RWPE2 (cell line): Measurements from ENCODE around the gene TEFM.

Experiments used
- ATAC-seq: fragments of 200-7000 bp; cut with Tn5 transposase; 3 replicates; pipeline ENCODE4 v1.9.1; 2021; ENCODE audit warnings: low read depth
- DNase-seq: peaks from one replicate; pipeline ENCODE4 v3.0.0-alpha.2; 2020; ENCODE audit warnings: low spot score
- H3K27ac ChIP-seq: fragments of 450-650 bp; 2 replicates; pipeline ENCODE4 v1.5.1; 2017; ENCODE audit warnings: mild to moderate bottlenecking; ENCODE audit not compliant: poor library complexity, severe bottlenecking
- H3K27me3 ChIP-seq: fragments of 250-450 bp; sonication (Bioruptor Pico); 2 replicates; pipeline ENCODE4 v1.5.1; 2021; ENCODE audit warnings: mild to moderate bottlenecking, moderate library complexity; ENCODE audit not compliant: insufficient read depth, poor library complexity, severe bottlenecking
- H3K36me3 ChIP-seq: fragments of 250-450 bp; sonication (Bioruptor Pico); 2 replicates; pipeline ENCODE4 v1.5.1; 2020; ENCODE audit warnings: low read depth, mild to moderate bottlenecking, moderate library complexity
- H3K4me1 ChIP-seq: fragments of 250-450 bp; sonication (Bioruptor Pico); 2 replicates; pipeline ENCODE4 v1.5.1; 2021; ENCODE audit warnings: mild to moderate bottlenecking, moderate library complexity; ENCODE audit not compliant: insufficient read depth, poor library complexity, severe bottlenecking
- H3K4me3 ChIP-seq: fragments of 250-450 bp; sonication (Bioruptor Pico); 2 replicates; pipeline ENCODE4 v1.5.1; 2021; ENCODE audit warnings: mild to moderate bottlenecking, moderate library complexity; ENCODE audit not compliant: severe bottlenecking
- H3K9me3 ChIP-seq: fragments of 250-450 bp; sonication (Bioruptor Pico); 2 replicates; pipeline ENCODE4 v1.5.1; 2021; ENCODE audit warnings: mild to moderate bottlenecking, moderate library complexity; ENCODE audit not compliant: severe bottlenecking
- TF ChIP-seq, protein P1 (sequence below): fragments of 450-650 bp; IDR thresholded peaks from one replicate; pipeline ENCODE4 v1.5.1; 2017; ENCODE audit warnings: mild to moderate bottlenecking, moderate library complexity; ENCODE audit not compliant: poor library complexity, severe bottlenecking

TEFM gene

DNA sequence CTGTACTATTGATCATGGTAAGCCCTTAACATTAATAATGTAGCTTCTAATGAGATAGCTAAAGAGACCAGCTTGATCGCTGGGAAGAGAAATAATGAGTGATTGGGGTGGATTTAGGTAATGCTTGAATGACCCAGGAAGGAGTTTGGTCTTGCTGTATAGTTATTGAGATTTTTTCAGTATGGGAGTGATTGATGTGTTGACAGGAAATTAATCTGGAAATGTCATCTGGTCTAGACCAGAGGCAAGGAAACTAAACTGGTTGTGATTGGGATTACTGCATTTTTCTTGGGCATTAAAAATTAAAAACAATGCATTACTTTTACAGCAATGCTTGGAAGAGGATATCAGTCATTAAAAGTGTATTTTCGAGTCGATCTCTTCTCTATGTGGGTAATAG, 11.8 kb downstream of the TEFM start:
- no peak for ATAC-seq
- Histone ChIP-seq H3K36me3 (peaks cover 69% of the 10 kb centered on the region), H3K4me3 (no peak overlapping the region)

DNA sequence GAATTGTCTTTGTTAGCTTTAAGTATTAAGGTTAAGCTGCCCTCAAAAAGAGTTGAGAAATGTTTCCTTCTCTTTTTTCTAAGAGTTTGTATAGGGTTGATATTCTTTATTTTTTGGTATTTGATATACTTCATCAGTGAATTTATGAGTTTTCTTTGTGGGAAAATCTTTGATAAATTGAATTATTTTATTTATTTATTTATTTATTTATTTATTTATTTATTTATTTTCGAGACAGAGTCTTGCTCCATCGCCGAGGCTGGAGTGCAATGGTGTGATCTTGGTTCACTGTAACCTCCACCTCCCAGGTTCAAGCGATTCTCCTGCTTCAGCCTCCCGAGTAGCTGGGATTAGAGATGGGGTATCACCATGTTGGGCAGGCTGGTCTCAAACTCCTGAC, 19.9 kb downstream of the TEFM start:
- Histone ChIP-seq H3K27ac (no peak overlapping the region), H3K4me1 (no peaks in the 10 kb centered on the region), H3K4me3 (no peak overlapping the region), H3K9me3 (no peaks in the 10 kb centered on the region), H3K36me3 (peaks cover 62% of the 10 kb centered on the region), H3K27me3 (no peaks in the 10 kb centered on the region)
- ATAC-seq (no peak), DNase-seq (no peak)
- TF ChIP-seq, protein P1, sequence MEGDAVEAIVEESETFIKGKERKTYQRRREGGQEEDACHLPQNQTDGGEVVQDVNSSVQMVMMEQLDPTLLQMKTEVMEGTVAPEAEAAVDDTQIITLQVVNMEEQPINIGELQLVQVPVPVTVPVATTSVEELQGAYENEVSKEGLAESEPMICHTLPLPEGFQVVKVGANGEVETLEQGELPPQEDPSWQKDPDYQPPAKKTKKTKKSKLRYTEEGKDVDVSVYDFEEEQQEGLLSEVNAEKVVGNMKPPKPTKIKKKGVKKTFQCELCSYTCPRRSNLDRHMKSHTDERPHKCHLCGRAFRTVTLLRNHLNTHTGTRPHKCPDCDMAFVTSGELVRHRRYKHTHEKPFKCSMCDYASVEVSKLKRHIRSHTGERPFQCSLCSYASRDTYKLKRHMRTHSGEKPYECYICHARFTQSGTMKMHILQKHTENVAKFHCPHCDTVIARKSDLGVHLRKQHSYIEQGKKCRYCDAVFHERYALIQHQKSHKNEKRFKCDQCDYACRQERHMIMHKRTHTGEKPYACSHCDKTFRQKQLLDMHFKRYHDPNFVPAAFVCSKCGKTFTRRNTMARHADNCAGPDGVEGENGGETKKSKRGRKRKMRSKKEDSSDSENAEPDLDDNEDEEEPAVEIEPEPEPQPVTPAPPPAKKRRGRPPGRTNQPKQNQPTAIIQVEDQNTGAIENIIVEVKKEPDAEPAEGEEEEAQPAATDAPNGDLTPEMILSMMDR, result no peak

More for the DNA sequence above, 11.8 kb downstream of the TEFM start:
- Histone ChIP-seq H3K9me3 (no peaks in the 10 kb centered on the region), H3K4me1 (no peaks in the 10 kb centered on the region), H3K27ac (no peak overlapping the region), H3K27me3 (no peaks in the 10 kb centered on the region)
- TF ChIP-seq, protein P1, result no peak
- DNase-seq, result no peak

DNA sequence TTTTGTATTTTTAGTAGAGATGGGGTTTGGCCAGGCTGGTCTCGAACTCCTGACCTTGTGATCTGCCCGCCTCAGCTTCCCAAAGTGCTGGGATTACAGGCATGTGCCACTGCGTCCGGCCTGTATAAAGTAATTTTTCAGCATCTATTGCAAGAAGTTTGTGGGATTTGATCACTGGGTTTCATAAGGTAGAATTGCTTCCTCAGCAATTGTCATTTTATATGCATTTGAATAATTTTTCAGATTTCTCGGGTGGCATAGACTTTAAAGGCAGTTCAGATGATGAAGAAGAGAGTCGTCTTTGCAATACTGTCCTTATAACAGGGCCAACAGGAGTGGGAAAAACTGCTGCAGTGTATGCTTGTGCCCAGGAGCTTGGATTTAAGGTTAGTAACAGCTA, 37.0 kb downstream of the TEFM start:
- DNase-seq (no peak), ATAC-seq (no peak)
- Histone ChIP-seq H3K4me1 (no peaks in the 10 kb centered on the region), H3K9me3 (no peaks in the 10 kb centered on the region), H3K27me3 (no peaks in the 10 kb centered on the region), H3K27ac (no peak overlapping the region), H3K4me3 (no peak overlapping the region), H3K36me3 (peaks cover 75% of the 10 kb centered on the region)
- TF ChIP-seq, protein P1, result no peak

DNA sequence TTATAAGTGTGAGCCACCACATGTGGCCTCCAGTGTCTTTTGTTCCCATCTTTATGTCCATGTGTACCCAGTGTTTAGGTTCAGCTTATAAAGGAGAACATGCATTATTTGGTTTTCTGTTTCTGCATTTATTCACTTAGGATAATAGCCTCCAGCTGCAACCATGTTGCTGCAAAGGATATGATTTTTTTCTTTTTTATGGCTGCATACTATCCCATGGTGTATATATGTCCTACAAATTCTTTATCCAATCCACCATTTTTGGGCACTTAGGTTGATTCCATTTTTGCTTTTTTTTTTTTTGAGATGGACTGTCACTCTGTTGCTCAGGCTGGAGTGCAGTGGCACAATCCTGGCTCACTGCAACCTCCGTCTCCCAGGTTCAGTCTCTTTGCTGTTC, 41.4 kb downstream of the TEFM start:
- Histone ChIP-seq H3K9me3 (no peaks in the 10 kb centered on the region), H3K27ac (no peak overlapping the region), H3K36me3 (peaks cover 72% of the 10 kb centered on the region), H3K4me3 (no peak overlapping the region), H3K27me3 (no peaks in the 10 kb centered on the region), H3K4me1 (no peaks in the 10 kb centered on the region)
- TF ChIP-seq, protein P1, result no peak
- DNase-seq (no peak), ATAC-seq (no peak)

DNA sequence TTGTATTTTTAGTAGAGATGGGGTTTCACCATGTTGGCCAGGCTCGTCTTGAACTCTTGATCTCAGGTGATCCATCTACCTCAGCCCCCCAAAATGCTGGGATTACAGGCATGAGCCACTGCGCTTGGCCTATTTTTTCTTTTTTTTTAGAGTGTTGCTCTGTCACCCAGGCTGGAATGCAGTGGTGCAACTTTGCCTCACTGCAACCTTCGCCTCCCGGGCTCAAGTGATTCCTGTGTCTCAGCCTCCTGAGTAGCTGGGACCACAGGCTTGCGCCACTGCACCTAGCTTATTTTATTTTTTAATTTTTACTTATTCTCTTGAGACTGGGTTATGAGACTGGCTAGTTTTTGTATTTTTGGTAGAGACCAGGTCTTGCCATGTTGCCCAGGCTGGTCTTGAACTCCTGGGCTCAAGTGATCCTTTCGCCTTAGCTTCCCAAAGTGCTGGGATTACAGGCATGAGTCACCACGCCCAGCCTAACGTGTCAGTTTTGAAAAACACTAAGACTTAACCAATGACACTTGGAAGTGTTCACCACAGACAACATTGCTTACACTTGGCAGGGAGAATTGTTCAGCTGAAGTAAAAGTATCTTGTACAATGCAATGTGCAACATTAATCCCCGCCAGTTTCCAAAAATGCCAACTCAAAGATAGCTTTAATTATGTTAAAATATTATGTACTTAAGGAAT, 47.3 kb downstream of the TEFM start:
- no peak overlapping the region for H3K4me3 ChIP-seq
- no peak for DNase-seq
- H3K9me3 ChIP-seq, result no peaks in the 10 kb centered on the region
- H3K36me3 ChIP-seq, result peaks cover 80% of the 10 kb centered on the region
- ATAC-seq, result no peak
- no peaks in the 10 kb centered on the region for H3K4me1 ChIP-seq
- TF ChIP-seq, protein P1, result no peak
- no peak overlapping the region for H3K27ac ChIP-seq
- no peaks in the 10 kb centered on the region for H3K27me3 ChIP-seq
